GOT3 (cell line): ENCODE measurements around the gene RIC3.

ENCODE experiments used
- DNase-seq: peaks from one replicate; lab custom pipeline; 2025; ENCODE audit warnings: mixed read lengths; lab: John Stamatoyannopoulos, UW

The RIC3 gene

GRCh38 chr11:8168485-8169257 is at the start of gene RIC3:
Gene RIC3, minus strand, starts transcription at chr11:8169025. Its CDS starts 36 bp downstream, at chr11:8168989.
- DNase-seq, result no peak

GRCh38 chr11:8218409-8218808 is 49.6 kb upstream of the RIC3 start:
- DNase-seq, result no peak

- no peak for DNase-seq
These were observed 49.1 kb upstream of the RIC3 start for GRCh38 chr11:8217926-8218325.

GRCh38 chr11:8217136-8217535 is 48.3 kb upstream of the RIC3 start:
- DNase-seq, result no peak

DNA sequence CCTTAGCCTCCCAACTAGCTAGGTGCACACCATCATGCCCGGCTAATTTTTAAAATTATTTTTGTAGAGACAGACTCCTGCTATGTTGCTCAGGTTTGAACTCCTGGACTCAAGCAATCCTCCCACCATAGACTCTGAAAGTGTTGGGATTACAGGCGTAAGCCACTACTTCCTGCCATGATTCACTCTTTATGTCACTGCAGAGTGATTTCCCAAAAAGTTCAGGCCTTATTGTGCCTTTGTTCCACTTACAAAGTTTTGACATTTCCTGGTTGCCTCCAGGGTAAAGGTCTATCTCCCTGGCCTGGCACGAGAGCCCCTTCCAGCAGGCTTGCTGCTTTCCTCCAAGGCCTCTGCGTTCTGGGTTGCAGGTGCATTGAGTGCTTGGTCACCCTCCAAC is 44.6 kb upstream of the RIC3 start:
- no peak for DNase-seq

DNA sequence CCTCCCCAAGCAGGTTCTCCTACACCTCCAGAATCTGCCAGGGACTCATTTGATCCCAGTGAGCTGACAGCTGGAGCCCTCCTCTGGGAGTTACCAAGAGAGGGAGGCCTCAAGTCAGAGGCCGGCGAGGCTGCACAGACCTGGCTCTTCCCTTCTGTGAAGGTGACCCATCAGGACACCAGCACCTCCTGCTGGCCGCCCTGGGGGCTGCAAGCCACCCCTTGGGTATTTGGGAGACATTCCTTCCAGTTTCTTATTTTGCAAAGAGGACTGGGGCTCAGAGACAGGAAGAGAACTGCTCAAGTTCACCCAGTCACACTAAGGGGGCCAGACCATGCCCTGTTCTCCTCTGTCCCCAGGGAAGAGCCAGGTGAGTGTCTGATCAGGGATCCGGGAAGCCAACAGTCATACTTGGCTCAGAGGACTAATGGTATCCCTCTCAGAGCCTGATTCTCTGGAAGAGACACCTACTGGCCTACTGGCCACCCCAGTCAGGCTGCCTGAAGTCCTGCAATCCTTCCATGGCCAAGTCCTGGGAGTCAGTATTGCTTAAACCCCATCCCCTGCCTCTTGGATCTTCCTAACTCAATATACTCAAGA is 40.5 kb upstream of the RIC3 start:
- DNase-seq, result no peak

GRCh38 chr11:8207080-8208000 is 38.5 kb upstream of the RIC3 start:
- no peak for DNase-seq

- no peak for DNase-seq
These were observed 37.6 kb upstream of the RIC3 start for GRCh38 chr11:8206251-8207079.

- no peak for DNase-seq
These were observed 36.7 kb upstream of the RIC3 start for GRCh38 chr11:8205566-8205965.

DNA sequence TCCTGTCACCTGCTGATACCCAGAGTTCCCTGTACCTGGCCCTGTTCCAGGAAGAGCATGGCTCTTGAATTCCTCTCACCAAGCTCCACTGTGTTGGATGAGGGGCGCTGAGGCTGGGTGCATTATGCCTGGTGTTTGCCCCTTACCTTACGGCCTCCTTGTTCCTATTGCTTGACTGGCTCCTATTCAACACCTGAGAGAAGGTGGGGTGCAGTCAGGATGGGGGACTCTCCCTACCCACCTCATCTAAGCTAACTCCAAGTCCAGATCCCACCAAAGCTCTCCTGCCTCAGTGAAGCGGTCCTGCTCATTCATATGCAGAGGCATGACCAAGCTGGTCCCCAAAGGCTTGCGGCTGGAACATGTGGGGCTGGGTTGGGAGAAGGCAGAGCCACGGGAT is 35.8 kb upstream of the RIC3 start:
- DNase-seq, result no peak

DNA sequence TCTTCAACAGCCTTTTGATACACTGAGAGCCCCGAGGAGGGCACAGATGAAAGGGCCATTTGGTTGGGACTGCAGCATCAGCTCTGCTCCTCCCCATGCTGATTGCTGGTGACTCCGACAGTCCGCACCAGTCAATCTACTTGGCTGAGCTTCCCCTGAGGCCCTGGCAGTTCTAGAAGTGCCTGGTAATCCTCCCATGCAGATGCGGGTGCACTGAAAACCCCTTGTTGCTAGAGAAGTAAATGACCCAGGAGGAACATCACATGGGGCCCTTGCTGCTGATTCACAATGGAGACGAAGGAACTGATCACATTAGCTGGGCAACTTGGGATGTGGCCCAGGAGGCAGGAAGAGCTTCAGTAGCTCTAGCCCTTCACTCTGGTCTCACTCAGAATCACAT is 35.2 kb upstream of the RIC3 start:
- no peak for DNase-seq

GRCh38 chr11:8203414-8203715 is 34.5 kb upstream of the RIC3 start:
- no peak for DNase-seq

GRCh38 chr11:8202516-8203413 is 33.9 kb upstream of the RIC3 start:
- DNase-seq, result no peak

DNA sequence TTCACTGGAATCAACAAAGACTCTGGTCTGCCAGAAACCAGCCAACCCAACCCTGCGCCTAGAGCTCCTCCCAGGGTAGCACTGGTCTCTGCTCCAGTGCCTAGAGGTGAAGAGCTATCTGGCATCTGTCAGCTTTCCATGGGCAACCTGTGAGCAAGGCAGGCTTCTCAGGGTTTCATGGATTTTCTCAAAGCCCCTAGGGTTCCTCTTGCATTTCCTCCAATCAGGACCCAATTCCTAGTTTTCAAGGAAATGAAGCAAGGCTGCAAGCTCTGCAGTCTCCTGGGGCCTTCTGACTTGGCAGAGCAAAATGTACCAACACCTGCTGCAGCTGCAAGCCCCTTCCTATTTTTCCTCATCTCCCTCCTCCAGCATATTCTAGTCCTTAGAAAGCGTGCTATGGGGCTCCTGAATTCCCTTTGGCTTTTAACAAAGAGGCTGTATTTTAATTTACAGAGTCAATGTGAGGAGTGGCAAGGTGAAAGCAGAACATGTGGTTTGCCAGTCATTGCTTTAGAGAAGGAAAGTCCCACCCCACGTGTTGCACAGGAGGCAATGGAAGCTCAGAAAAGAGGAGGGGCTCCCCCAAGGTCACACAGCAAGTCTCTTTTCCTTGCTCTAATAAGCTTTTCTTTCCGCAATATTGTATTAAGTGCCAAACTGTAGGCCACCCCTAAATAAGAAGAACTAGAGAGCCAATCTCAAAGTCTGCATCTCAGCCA is 33.0 kb upstream of the RIC3 start:
- no peak for DNase-seq

DNA sequence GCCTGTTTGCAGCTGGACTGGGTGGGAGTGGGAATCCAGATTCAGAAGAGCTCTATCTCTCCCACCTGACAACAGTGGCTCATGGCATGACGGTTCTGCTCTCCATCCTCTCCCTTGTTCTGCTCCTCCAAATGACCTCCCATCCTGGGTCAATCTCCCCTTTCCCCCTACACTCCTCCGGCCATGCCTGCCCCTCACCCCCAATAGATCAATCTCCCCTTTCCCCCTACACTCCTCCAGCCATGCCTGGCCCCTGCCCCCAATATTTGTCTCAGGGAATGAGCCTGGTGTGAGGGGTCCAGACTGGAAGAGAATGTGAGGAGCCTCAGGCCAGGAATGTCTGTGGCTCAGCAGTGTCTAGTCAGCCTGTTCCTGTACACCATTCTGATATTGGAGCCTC is 30.9 kb upstream of the RIC3 start:
- DNase-seq, result no peak

- no peak for DNase-seq
These were observed 27.9 kb upstream of the RIC3 start for GRCh38 chr11:8196749-8197148.

GRCh38 chr11:8194956-8195355 is 26.1 kb upstream of the RIC3 start:
- no peak for DNase-seq

- no peak for DNase-seq
These were observed 24.0 kb upstream of the RIC3 start for GRCh38 chr11:8192896-8193209.

DNA sequence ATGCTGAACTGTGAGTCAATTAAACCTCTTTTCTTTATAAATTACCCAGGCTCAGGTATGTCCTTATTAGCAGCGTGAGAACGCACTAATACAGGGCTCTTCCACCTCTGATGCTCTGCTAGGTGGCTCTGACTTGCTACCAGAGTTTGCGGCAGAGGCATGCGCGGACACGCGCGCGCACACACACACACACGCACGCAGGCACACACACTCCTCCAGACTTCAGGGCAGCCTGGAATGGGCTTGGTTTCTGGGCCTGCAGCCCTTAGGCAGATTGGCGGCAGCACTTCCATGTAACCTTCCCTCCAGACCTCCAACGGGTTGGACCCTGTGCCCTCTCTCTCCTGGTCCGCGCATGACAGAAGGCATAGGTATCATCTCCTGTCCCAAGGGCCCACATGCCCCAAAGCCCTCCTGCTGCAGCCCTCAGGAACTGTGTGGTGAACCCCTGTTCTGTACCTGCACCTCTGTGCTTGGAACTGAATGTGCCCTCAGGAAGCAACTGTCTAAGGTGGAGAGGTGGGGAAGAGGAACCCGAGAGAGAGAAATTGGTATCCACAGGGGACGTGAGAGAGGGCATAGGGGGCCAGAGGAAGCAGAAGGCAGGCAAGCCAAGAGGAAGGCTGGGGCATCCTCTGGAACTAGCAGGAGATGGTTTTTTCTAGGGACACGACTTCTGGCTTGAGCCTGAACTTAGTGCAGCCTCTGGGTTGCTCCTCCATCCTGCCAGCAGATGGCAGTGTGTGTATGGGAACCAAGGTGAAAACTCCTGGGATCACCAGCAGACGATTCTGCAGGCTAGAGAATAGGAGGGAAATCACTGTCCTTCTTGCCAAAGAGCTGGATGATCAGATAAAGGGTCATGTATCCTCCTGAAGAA is 23.4 kb upstream of the RIC3 start:
- peak; percentile 1 for DNase-seq

DNA sequence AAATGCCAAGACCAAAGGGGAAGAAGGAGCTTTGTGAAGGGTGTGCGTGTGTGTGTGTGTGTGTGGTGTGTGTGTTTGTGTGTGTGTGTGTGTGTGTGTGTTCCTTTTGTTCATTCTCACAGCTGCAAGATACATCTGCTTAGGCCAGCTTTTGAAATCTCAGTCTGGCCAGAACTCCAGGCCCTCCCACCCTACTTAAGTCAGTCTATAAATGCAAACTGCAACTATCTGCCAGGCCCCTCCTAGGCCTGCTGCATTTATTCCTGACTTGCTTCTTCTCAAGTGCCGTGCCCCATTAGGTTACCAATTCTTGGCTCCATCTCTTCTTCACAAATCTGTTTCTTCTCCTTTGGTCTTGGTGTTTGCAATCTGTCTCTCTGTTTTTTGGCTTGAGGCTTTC is 21.6 kb upstream of the RIC3 start:
- no peak for DNase-seq
